ENCODE data around the gene TECPR2.

TECPR2 gene

GRCh38 chr14:102504328-102504999 lies 141.7 kb downstream of the TECPR2 start:
- Histone ChIP-seq H4K20me1 (no peaks in the 10 kb centered on the region), H3K4me1 (peaks cover 23% of the 10 kb centered on the region), H3K4me2 (no peak overlapping the region), H3K27me3 (no peaks in the 10 kb centered on the region), H3K36me3 (peaks cover 34% of the 10 kb centered on the region), H3K9ac (no peak overlapping the region), H3K27ac (no peak overlapping the region), H3K9me3 (no peaks in the 10 kb centered on the region), H3K4me3 (no peak overlapping the region)
- no peak for TF ChIP-seq Cebpa-rat (IDR thresholded peaks at IDR 0.05)

GRCh38 chr14:102505000-102505619 lies 142.4 kb downstream of the TECPR2 start:
- Histone ChIP-seq H3K27me3 (no peaks in the 10 kb centered on the region), H3K36me3 (peaks cover 34% of the 10 kb centered on the region), H3K4me1 (peaks cover 18% of the 10 kb centered on the region), H3K27ac (no peak overlapping the region), H3K9me3 (no peaks in the 10 kb centered on the region), H3K4me3 (no peak overlapping the region), H4K20me1 (no peaks in the 10 kb centered on the region), H3K9ac (no peak overlapping the region), H3K4me2 (no peak overlapping the region)
- TF ChIP-seq Cebpa-rat (IDR thresholded peaks at IDR 0.05): no peak

- Histone ChIP-seq H4K20me1 (no peaks in the 10 kb centered on the region), H3K27ac (no peak overlapping the region), H3K4me3 (no peak overlapping the region), H3K4me1 (peaks cover 19% of the 10 kb centered on the region), H3K36me3 (peaks cover 27% of the 10 kb centered on the region), H3K9ac (no peak overlapping the region), H3K4me2 (no peak overlapping the region), H3K27me3 (no peaks in the 10 kb centered on the region), H3K9me3 (no peaks in the 10 kb centered on the region)
- no peak for TF ChIP-seq Cebpa-rat (IDR thresholded peaks at IDR 0.05)
These were observed 143.3 kb downstream of the TECPR2 start for GRCh38 chr14:102505775-102506625.

GRCh38 chr14:102506626-102506925 lies 143.8 kb downstream of the TECPR2 start:
- H3K4me3 ChIP-seq: no peak overlapping the region
- H3K27me3 ChIP-seq: no peaks in the 10 kb centered on the region
- no peak overlapping the region for H3K9ac ChIP-seq
- no peak for TF ChIP-seq Cebpa-rat (IDR thresholded peaks at IDR 0.05)
- peaks cover 27% of the 10 kb centered on the region for H3K36me3 ChIP-seq
- peaks cover 25% of the 10 kb centered on the region for H3K4me1 ChIP-seq
- no peaks in the 10 kb centered on the region for H3K9me3 ChIP-seq
- no peak overlapping the region for H3K4me2 ChIP-seq
- H4K20me1 ChIP-seq: no peaks in the 10 kb centered on the region
- no peak overlapping the region for H3K27ac ChIP-seq

GRCh38 chr14:102507081-102507856 lies 144.5 kb downstream of the TECPR2 start:
- no peak overlapping the region for H3K27ac ChIP-seq

GRCh38 chr14:102507857-102508312 lies 145.1 kb downstream of the TECPR2 start:
- Histone ChIP-seq H3K36me3 (peaks cover 27% of the 10 kb centered on the region), H3K9ac (no peak overlapping the region), H4K20me1 (no peaks in the 10 kb centered on the region), H3K9me3 (no peaks in the 10 kb centered on the region), H3K27ac (no peak overlapping the region), H3K4me2 (no peak overlapping the region), H3K27me3 (no peaks in the 10 kb centered on the region), H3K4me1 (peaks cover 36% of the 10 kb centered on the region), H3K4me3 (no peak overlapping the region)
- no peak for TF ChIP-seq Cebpa-rat (IDR thresholded peaks at IDR 0.05)

More at GRCh38 chr14:102507081-102507856, 144.5 kb downstream of the TECPR2 start:
- Histone ChIP-seq H3K9me3 (no peaks in the 10 kb centered on the region), H3K36me3 (peaks cover 27% of the 10 kb centered on the region), H3K9ac (no peak overlapping the region), H3K4me2 (no peak overlapping the region), H3K4me1 (peaks cover 30% of the 10 kb centered on the region), H4K20me1 (no peaks in the 10 kb centered on the region), H3K27me3 (no peaks in the 10 kb centered on the region), H3K4me3 (no peak overlapping the region)
- TF ChIP-seq Cebpa-rat (IDR thresholded peaks at IDR 0.05): no peak

- peaks cover 39% of the 10 kb centered on the region for H3K4me1 ChIP-seq
- H3K9ac ChIP-seq: no peak overlapping the region
These were observed 145.7 kb downstream of the TECPR2 start for GRCh38 chr14:102508410-102508773.

GRCh38 chr14:102508774-102509745 lies 146.3 kb downstream of the TECPR2 start:
- peak overlapping the region; percentile 78 for H3K4me3 ChIP-seq

More at GRCh38 chr14:102508410-102508773, 145.7 kb downstream of the TECPR2 start:
- no peaks in the 10 kb centered on the region for H3K27me3 ChIP-seq
- peak overlapping the region; percentile 95; the same call in 1 of the 2 replicates for H3K4me2 ChIP-seq
- H3K36me3 ChIP-seq: peaks cover 27% of the 10 kb centered on the region
- H4K20me1 ChIP-seq: no peaks in the 10 kb centered on the region
- no peak overlapping the region for H3K27ac ChIP-seq
- no peak overlapping the region; the same call in 1 of the 2 replicates for H3K4me3 ChIP-seq
- no peak for TF ChIP-seq Cebpa-rat (IDR thresholded peaks at IDR 0.05)
- no peaks in the 10 kb centered on the region for H3K9me3 ChIP-seq

More at GRCh38 chr14:102508774-102509745, 146.3 kb downstream of the TECPR2 start:
- peak overlapping the region; percentile 95 for H3K4me2 ChIP-seq
- peaks cover 39% of the 10 kb centered on the region for H3K4me1 ChIP-seq
- no peaks in the 10 kb centered on the region for H3K9me3 ChIP-seq
- no peak for TF ChIP-seq Cebpa-rat (IDR thresholded peaks at IDR 0.05)
- peak overlapping the region; percentile 72; the same call in 1 of the 2 replicates for H3K9ac ChIP-seq
- H4K20me1 ChIP-seq: no peaks in the 10 kb centered on the region
- H3K27ac ChIP-seq: no peak overlapping the region
- H3K36me3 ChIP-seq: peaks cover 27% of the 10 kb centered on the region
- no peaks in the 10 kb centered on the region for H3K27me3 ChIP-seq

All from BLaER1 (cell line).